HTR-8/SVneo (cell line): ENCODE measurements around the gene MTF2.
"Not testable (repeated sequence)": the region's sequence is repeated elsewhere in the genome, so short reads cannot be mapped to it uniquely, and the experiment has no call there.

Experiments used
- DNase-seq: peaks from one replicate; pipeline ENCODE4 v3.0.0; 2011; ENCODE audit warnings: low spot score, mixed read lengths; ENCODE audit not compliant: insufficient read length
- FAIRE-seq: peaks from 2 replicates; lab custom pipeline; 2011; peaks lifted over from hg19 to GRCh38; lab: Jason Lieb, UNC

Gene MTF2

DNA sequence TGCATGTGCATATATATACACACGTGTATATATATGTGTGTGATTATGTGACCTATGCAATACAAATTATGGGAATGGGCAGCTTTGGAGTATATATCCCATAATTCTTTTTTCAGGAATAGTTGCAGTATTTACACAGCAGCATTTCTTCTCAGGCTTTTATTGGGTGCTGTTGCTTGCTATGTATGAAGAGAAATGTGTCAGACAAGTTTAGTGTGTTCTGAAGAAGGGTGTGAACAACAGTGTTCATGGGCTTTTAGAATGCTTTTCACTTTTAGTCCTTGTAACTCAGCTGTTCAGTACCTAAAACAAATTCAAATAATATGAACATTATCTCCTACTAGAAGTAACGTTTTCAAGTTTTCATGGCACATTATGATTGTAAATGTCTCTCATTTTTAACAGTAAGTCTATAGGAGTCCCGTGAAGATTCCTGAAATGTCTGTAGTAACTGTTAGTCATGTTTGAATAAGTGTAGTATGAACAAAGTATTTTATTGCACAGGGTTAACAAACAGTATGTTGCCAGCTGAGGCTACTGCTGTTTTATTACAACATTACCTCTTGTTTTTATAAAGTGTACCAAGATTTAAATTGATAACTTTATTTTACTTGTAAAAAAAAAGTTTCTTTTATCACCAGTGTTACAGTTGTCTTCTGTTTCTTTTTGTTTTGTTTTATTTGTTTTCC is 58.7 kb downstream of the MTF2 start:
- FAIRE-seq (no peak), DNase-seq (no peak)

DNA sequence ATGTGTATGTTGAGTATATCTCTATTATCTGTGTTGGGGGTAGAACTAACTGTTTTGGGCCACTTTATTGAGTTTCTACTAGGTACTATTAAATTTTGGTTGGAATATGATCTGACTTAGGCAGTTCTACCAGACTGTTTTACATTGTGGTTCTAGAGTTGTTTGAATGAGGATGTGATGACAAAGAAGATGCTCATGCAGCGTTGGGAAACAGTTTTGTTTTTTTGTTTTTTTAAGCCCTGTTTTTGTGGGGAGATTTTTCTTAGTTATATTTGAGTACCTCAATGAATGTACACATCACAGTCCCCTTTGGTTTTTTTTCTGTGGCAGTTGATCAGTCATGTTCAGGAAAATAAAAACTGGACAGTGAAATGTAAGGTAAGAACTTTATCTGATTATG is 61.0 kb downstream of the MTF2 start:
- FAIRE-seq = no peak
- no peak for DNase-seq

DNA sequence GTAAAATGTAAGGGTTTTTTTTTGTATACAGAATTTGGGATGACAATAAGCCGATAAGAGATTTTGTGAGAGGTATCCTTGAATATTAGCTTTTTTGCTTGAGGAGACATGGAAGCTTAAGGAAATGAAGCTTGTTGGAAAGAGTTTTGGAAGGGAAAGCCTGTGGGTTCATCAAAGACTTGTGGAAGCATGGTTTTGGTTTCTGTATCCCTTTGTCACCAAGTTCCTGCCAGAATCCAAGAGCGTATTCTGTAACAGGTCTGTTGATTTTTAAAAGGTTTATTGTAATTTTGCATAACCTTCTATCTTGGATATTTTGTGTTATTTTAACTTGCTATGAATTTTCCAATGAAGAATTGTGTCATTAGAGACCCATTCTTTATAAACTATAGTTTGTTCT is 63.1 kb downstream of the MTF2 start:
- FAIRE-seq (no peak), DNase-seq (no peak)

DNA sequence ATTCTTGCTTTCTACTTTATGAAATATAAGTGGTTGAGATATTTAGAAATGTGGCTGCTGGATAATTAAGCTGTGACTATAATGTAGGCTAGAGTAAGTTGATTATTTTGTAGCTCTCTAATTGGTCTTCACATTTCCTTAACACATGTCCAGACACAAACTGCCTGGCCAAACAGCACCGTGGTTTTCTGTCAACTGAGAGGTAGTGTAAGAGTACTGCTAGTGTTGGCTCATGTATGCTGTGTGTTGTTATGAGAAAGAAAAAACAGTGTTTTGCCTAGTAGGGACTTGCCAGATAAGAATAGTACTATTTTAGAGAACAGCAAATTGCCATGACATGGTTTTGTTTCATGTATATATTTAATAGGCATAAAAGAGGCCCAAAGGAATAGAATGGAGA is 64.1 kb downstream of the MTF2 start:
- FAIRE-seq = no peak
- DNase-seq = no peak

DNA sequence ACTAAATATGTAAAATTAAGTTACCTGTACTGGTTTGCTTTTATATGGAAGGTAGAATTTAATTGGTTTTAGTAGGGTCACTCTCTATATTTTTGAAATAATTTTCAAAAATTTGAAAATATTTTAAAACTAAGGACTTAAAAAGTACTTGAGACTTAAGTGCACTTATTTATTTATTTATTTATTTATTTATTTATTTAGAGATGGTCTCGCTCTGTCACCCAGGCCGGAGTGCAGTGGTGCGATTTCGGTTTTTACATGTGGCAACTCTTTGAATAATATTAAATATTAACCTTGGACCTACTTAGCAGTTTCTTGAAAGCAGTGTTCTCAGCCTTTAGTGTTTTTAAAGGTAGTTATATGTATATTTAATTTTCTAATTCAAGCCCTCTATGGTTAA is 64.7 kb downstream of the MTF2 start:
- DNase-seq = no peak
- FAIRE-seq = no peak

DNA sequence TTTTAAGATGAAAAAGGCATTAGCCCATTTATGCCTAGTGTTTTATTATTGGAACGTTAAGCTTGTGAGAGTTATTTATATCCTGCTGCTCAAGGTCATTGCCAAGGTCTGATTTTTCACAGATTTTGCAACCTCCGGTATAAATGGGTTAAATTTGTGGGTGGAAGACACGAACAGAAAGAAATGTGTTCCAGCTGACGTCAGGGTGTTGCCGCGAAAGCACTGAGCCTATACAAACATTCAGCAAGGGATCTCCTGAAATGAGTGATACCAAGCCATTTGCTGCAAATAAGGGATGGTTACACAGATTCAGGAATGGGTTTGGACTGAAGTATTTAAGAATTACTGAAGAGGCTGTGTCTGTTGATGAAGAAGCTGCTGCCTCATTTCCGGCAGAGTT is 68.9 kb downstream of the MTF2 start:
- FAIRE-seq = no peak
- no peak for DNase-seq

DNA sequence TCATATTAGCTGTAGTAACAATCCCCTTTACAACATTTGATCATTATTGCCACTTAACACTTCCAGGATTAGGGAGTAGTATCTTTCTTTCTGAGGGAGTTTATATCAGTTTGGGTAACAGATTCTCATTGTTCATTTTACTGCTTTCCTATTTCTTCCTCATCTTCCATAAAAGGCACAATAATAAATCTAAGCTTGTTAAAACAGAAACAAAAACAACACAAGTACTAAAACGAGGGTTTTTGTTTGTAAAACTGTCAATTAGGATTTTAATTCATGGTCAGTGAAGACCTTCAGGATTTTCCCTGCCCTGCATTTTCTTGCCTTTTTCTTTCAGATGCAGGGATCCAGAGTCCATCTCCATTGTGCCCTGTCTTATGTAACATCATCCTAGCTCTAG is 71.6 kb downstream of the MTF2 start:
- no peak for FAIRE-seq
- no peak for DNase-seq

DNA sequence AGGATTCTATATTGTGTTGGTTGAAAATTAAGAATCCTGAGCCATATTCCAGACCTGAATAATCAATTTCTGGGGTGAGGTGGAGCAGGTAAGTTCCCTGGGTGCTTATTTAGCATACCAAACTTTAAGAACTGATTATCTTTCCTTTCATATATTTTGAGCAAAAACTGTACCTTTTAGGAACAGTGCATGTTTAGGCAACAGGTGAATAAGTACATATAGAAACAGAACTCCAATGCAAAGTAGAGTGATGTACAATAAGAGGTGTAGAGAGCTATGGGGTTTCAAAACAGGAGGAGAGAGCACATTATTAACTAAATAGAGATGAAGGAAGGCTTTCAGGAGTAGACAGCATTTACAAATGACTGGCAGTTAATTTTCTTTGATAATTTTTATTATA is 72.4 kb downstream of the MTF2 start:
- DNase-seq (no peak), FAIRE-seq (no peak)

DNA sequence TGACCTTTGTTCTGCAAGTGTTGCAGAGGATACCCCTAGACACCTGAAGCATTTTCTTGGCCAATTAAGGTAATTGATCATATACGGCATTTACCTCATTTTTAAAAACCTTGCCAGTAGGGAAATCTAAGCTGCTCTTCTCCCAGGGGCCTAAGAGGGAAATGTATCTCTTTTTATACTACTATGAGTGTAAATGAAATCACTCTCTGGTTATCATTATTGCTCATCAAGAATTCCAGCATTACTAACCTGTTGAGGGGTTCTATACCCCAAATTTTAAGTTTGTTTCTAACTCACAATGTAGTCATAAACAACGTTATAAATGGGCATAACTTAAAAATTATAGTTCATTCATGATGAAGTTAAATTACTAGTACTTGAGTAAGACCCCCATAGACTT is 73.8 kb downstream of the MTF2 start:
- FAIRE-seq = no peak
- DNase-seq = no peak

DNA sequence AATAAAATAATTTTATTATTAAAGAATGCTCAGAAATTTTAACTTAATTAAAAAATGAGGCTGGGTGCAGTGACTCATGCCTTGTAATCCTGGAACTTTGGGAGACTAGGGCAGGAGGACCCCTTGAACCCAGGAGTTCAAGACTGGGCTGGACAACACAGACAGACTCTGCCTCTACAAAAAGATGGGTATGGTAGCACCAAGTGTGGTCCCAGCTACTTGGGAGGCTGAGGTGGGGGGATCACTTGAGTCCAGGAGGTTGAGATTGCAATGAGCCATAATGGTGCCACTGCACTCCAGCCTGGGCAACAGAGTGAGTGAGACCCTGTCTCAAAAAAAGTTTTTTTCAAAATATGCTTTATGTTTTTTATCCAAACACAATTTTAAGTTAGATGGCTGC is 75.8 kb downstream of the MTF2 start:
- DNase-seq = no peak
- no peak for FAIRE-seq

DNA sequence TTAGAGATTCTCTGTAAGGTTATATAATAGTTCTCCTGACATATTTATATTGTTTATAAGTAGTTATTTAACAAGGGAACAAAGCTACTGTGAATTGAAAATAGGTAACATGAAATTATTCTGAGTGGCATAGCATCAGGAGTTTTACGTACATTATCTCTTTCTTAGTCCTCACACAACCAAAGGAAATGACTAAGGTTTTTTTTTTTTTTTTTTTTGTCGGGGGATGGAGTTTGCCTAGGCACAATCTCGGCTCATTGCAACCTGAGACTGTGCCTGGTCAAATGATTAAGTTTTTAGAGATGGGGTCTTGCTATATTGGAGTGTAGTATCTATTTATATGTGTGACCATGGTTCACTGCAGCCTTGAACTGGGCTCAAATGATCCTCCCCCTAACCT is 76.3 kb downstream of the MTF2 start:
- DNase-seq (no peak), FAIRE-seq (no peak)

DNA sequence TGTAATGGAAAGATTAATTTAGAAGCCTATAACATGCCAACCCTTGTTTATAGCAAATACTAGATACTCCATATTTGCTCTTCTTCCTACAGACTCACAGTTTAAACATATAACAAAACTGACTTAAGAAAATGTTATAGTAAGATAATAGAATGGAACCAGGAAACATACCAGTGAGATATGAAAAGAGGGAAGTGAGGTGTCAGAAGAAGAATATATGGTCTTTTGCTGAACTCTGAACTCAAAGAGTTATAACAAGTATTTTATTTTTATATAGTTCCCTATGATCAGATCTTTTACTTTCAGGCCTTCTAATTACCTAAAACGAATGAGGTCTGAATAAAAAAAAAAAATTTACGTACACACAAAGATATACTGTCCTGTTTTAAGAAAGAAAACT is 80.3 kb downstream of the MTF2 start:
- FAIRE-seq (no peak), DNase-seq (no peak)

DNA sequence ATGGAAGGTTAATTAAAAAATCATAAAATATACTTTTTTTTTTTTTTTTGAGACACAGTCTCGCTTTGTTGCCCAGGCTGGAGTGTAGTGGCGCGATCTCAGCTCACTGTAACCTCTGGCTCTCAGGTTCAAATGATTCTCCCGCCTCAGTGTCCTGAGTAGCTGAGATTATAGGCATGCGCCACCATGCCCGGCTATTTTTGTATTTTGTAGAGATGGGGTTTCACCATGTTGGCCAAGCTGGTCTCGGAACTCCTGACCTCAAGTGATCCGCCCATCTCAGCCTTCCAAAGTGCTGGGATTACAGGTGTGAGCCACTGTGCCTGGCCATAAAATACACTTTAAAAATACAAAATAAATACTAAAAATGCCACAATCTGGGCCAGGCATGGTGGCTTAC is 84.2 kb downstream of the MTF2 start:
- not testable (repeated sequence) for DNase-seq, FAIRE-seq

DNA sequence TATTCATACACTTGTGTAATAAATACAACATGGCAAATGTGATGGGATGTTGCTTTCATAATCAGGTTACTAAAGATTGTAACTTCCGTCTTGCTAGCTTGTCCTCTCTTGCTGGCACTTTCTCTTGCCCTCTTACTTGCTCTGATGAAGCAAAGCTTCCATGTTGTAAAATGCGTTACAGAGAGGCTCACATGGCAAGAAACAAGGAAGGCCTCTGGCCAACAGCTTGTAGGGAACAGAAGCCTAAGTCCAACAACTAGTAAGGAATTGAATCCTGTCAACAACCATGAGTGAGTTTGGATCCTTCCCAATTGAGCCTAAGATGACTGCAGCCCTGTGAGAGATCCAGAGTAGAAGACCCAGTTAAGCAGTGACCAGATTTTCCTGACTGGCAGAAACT is 85.7 kb downstream of the MTF2 start:
- FAIRE-seq (no peak), DNase-seq (no peak)

DNA sequence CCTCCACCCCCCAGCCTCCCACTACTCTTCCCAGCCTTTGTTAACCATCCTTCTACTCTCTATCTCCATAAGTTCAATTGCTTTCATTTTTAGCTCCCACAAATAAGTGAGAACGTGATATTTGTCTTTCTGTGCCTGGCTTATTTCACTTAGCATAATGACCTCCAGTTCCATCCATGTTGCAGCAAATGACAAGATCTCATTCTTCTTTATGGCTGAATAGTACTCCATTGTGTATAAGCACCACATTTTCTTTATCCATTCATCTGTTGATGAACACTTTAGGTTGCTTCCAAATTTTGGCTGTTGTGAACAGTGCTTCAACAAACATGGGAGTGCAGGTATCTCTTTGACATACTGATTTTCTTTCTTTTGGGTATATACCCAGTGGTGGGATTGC is 86.8 kb downstream of the MTF2 start:
- DNase-seq, FAIRE-seq: not testable (repeated sequence)

DNA sequence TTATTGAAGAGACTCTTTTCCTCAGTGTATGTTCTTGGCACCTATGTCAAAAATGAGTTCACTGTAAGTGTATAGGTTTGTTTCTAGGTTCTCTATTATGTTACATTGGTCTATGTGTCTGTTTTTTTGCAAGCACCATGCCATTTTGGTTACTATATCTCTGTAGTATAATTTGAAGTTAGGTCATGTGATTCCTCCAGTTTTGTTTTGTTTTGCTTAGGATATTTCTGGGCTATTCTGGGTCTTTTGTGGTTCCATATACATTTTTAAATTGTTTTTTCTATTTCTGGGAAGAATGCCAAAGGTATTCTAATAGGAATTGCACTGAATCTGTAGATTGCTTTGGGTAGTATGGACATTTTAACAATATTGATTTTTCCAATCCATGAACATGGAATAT is 87.9 kb downstream of the MTF2 start:
- DNase-seq (no peak), FAIRE-seq (no peak)

DNA sequence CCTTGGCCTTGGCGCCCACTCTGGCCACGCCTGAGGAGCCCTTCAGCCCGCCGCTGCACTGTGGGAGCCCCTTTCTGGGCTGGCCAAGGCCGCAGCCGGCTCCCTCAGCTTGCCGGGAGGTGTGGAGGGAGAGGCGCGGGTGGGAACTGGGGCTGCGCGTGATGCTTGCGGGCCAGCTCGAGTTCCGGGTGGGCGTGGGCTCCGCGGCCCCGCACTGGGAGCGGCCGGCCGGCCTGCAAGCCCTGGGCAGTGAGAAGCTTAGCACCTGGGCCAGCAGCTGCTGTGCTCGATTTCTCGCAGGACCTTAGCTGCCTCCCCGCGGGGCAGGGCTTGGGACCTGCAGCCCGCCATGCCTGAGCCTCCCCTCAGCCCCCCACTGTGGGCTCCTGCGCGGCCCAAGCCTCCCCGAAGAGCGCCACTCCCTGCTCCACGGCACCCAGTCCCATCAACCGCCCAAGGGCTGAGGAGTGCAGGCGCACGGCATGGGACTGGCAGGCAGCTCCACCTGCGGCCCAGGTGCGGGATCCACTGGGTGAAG is 91.1 kb downstream of the MTF2 start:
- FAIRE-seq, DNase-seq: not testable (repeated sequence)

DNA sequence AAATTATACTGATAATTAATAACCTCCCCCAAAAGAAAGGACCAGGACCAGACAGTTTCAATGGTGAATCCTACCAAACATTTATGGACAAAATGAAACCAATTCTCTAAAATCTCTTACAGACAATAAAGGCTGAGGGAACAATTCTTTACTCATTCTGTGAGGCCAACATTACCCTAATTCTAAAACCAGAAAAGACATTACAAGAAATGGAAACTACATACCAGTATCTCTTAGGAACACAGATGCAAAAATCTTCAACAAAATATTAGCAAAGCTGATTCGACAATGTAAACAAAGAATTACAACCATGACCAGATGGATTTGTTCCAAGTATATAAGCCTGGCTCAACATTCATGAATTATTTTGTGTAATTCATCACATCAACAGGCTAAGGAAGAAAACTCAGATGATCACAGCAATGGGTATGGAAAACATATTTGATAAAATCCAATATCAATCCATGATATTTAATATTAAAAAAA is 92.5 kb downstream of the MTF2 start:
- FAIRE-seq (no peak), DNase-seq (no peak)

DNA sequence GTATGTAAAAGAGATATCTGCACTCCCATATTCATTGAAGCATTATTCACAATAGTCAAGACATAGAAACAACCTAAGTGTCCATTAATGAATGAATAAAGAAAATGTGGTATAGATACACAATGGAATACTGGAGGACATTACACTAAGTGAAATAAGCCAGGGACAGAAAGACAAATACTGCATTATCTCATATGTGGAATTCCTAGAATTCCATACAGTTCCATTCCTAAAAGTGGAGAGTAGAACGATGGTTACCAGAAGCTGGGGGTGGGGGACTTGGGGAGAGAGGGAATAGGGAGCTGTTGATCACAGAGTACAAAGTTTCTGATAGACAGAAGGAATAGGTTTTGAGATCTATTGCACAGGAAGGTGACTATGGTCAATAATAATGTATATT is 93.7 kb downstream of the MTF2 start:
- FAIRE-seq (no peak), DNase-seq (no peak)

DNA sequence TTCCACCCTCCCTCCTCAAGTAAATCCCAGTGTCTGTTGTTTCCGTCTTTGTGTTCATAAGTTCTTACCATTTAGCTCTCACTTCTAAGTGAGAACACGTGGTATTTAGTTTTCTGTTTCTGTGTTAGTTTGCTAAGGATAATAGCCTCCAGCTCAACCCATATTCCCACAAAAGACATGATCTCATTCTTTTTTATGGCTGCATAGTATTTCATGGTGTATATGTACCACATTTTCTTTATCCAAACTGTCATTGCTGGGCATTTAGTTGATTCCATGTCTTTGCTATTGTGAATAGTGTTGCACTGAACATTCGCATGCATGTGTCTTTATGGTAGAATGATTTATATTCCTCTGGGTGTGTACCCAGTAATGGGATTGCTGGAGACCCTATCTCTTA is 95.6 kb downstream of the MTF2 start:
- FAIRE-seq, DNase-seq: not testable (repeated sequence)

DNA sequence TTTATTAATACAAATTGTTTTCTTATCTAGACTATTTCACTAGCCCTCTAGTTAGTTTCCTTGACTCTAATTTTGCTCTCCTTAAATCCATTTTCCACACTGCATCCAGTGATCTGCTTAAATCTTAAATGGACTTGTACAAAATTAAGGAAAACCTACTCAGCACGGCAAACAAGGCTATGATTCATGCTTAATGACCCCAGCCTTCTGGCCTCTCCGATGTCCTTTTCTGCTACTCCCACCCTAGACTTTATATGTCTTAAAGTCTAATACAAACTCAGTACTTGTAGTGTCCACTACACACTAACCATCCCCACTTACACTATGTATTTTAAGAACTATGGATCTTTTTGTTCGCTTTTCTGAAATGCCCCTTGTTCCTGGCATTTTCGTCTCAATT is 98.9 kb downstream of the MTF2 start:
- DNase-seq (peak; percentile 17), FAIRE-seq (no peak)

DNA sequence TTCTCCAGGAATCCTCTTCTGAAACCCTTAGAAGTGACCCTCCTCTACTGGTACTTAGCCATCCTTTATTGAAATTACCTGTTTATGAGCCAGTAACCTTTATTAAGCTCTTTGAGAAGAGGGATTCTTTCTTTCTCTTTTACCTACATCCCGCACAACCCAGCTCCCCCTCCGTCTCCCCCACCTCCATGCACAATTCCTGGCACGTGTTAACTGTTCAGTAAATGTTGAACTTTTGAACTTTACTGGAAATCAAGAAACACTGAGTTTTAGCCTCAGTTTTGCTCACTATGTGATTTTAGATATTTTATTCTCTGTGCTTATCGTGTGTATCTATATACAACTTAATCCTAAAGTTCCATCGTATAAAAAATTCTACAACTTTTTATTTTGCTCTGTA is 99.3 kb downstream of the MTF2 start:
- FAIRE-seq (no peak), DNase-seq (no peak)
